Neural progenitor cell (in vitro differentiated cells): Measurements from ENCODE around the gene ARPC5.

Experiments
- CTCF ChIP-seq: fragments of 200-600 bp; sonication (generic); IDR thresholded peaks from 2 replicates; pipeline ENCODE4 v1.5.1; 2017; ENCODE audit warnings: antibody characterized with exemption, mild to moderate bottlenecking
- EZH2 ChIP-seq: fragments of 200-600 bp; sonication (generic); IDR thresholded peaks from 2 replicates; pipeline ENCODE4 v1.6.1; 2017; ENCODE audit warnings: antibody characterized with exemption, mild to moderate bottlenecking, moderate library complexity

GRCh38 chr1:183576537-183576936 is 59.0 kb downstream of the ARPC5 start:
- TF ChIP-seq CTCF: no peak
- TF ChIP-seq EZH2: no peak
